ENCODE results near the gene EVX2. TPM values are rescaled to one million over a fixed set of nuclear protein-coding genes. Genes with fewer than 3 reads are reported as not detected.

Gene EVX2
- total RNA-seq, 1 donor: not detected

DNA sequence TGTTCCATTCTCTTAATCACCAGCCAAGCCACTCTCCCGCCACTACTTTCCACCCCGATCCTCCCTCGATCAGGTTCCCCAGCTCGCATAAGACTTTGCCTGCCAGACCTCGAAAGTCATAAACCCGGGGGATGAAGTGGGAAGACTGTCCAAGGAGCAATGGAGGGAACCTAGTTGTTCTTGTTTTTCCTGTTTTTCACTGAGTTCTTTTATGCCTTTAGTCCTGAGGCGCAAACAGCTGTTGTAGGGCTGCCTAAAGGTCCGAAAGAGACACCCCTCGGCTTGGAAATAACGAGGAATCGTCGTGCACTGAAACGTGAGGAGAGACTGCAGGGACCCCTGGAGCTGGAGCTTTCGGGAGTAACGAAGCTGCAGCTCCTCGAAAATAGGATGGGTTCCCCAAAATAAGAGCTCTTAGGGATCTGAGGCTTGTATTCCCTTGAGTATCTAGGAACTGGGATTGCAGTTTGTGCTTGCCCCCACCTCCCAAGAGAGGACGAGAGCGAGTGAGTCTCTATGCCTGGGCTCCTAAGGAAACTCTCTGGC lies 14.1 kb upstream of the EVX2 start:
- no peak for DNase-seq (ENCODE audit: low read depth in 2 of 3, low spot score in 2 of 3)

DNA sequence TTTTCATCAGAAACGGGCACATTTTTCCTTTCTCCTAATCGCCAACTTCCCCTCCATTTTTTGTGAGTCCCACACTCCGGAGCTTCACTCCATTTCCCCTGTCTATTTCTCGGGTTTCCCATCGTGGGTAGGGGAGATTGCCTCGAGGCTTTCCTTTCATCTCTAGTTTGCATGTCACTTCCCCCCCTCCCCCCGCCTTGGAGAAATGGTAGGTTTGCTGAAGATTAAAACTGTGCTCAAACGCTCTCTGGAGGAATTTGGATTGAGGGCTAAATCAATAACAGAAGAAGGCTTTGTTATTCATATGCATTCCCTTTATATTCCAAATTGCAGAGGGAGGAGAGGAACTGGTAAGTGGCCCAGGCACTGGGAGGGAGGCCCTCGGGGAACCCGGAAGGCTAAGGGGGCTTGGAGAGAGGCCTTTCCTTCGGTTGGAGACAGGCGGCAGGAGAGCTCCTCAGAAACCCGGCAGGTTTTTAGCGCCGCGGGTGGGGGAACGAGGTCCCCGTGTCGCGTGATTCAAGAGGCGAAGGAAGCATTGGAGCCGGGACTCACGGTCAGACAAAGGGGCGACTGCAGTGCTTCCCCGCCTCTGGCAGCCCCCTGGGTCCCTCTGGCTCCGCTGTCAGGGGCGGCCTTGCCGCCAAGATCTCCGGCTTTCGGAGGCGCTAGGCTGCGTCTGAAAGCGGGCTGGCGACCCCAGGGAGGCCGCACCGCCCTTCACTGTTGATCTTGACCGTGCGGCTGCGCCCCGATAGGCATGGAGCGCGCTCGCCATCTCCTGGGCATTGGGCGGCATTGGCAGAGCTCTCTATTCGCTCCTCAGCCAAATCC lies 13.4 kb upstream of the EVX2 start:
- DNase-seq (ENCODE audit: low read depth in 2 of 3, low spot score in 2 of 3): peak in 2 of 3 donors; percentile 80

DNA sequence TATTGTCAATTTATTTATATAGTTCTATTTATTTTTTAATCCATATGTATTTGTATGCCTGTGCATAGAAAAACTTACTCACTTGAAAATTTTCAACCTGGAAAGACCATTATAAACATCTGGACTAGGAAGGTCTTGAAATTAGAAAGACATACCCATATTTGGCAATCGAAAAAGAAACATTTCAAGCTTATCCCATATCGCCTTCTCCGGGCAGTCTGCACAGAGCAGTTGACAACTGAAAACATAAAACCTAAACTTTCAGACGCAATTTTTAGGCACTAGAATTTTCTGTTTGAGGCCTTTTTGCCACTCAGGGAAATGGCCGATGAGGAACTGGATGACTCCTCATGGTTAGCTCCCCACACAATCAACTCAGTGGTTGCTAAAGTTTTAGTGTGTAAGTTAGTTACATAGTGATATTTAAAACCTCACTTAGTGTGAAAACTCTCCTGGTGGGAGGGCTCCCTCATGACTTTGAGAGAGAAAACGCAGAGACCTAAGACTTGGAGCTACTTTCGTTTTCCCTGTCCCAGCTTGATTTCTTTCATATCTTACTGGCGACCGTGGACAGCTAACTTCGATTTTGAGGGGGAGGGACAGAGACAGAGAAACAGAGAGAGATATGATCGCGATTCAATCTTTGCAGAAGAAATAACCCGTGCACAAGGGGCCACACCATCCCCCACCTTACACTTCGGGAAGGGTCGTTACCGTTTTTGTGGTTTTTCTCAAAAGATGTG lies 12.7 kb upstream of the EVX2 start:
- DNase-seq (ENCODE audit: low read depth in 2 of 3, low spot score in 2 of 3): peak in 1 of 3 donors; percentile 56

DNA sequence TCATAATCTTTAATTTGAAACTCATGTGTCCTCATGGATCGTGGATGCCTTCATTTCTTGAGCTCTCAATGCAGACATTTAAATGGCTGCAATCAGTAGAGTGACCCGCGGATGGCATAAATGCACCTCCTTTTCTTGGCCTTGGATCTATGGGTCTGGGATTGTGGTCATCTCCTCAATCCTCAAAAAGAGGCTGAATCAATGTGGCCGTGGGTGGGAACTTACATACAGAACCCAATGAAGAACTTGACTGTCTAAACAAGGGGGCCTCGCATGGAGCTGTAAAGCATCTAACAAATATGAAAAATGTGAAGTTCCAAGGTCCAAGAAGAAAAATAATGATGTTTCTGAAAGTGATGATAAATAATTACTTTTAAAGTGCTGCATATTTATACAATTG lies 11.7 kb upstream of the EVX2 start:
- DNase-seq (ENCODE audit: low read depth in 2 of 3, low spot score in 2 of 3): no peak

DNA sequence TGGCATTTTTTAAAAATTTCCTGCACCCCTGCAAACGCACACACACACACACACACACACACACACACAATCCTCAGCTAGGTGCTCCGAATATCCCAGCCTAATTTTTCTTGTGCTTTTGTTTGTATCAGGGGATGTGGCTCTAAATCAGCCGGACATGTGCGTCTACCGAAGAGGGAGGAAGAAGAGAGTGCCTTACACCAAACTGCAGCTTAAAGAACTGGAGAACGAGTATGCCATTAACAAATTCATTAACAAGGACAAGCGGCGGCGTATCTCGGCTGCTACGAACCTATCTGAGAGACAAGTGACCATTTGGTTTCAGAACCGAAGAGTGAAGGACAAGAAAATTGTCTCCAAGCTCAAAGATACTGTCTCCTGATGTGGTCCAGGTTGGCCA lies 10.6 kb upstream of the EVX2 start:
- DNase-seq (ENCODE audit: low read depth in 2 of 3, low spot score in 2 of 3): no peak

DNA sequence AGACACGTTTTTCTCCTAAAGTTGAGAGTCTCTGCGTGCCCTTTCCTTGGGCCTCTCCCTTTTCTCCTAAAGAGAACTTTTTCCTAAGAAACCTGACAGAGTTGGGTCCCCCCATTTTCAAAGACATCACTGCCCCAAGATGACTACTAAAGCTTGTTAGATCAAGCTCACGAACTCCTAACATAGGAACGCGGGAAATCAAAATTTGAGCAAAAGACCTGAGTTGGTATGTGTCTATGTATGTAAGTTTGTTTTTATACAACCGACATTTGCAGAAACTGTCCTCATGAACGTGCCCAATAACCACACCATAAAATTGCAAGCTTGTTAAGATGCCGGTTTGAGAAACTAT lies 10.1 kb upstream of the EVX2 start:
- no peak for DNase-seq (ENCODE audit: low read depth in 2 of 3, low spot score in 2 of 3)

DNA sequence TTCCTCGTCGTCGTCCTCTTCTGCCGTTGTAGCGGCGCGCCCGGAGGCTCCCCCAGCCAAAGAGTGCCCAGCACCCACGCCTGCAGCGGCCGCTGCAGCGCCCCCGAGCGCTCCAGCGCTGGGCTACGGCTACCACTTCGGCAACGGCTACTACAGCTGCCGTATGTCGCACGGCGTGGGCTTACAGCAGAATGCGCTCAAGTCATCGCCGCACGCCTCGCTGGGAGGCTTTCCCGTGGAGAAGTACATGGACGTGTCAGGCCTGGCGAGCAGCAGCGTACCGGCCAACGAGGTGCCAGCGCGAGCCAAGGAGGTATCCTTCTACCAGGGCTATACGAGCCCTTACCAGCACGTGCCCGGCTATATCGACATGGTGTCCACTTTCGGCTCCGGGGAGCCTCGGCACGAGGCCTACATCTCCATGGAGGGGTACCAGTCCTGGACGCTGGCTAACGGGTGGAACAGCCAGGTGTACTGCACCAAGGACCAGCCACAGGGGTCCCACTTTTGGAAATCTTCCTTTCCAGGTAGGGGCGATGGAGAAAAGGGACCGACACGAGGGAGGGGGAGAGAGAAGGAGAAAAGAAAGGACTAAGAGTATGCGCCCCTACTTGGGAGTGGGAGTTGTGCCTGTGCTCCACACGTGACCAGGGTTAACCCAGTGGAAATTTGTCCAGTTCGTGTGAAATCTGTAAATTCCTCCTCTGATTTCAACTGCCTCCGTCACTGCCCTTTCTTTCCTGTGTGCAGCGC lies 9.6 kb upstream of the EVX2 start:
- DNase-seq (ENCODE audit: low read depth in 2 of 3, low spot score in 2 of 3): no peak

DNA sequence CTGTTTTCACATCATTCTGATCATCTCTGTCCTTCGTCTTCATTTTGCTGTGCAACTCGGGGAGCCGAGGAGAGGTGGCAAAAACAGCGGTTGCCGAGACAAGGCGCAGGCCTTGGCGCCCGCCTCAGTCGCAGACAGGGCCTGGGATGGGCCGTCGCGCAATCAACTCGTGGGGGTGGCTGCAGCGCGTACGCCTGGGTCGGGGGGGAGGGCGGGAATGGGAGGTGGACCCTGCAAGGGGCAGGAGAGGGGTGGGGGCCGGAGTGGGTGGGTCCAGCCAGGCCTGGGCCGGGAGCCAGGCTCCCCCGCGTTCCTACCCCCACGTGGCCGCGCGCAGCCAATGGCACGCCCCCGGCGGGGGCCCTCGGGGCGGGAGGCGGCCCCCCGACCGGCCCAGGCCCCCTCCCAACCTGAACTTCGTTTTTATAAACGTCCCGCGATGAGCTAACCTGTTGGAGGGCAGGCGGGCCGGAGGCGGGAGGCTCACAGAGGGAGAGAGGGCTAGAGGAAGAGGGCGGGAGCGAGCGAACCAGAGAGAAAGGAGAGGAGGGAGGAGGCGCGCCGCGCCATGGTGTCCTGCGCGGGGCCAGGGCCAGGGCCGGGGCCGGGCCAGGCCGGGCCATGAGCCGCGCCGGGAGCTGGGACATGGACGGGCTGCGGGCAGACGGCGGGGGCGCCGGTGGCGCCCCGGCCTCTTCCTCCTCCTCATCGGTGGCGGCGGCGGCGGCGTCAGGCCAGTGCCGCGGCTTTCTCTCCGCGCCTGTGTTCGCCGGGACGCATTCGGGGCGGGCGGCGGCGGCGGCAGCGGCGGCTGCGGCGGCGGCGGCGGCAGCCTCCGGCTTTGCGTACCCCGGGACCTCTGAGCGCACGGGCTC lies 8.7 kb upstream of the EVX2 start, which contains the start of gene HOXD13:
Gene HOXD13 (plus strand): TSS at position 452 of the 875 bp plus-strand sequence. CDS start 170 bp downstream, at position 622.
- no peak for DNase-seq (ENCODE audit: low read depth in 2 of 3, low spot score in 2 of 3)

DNA sequence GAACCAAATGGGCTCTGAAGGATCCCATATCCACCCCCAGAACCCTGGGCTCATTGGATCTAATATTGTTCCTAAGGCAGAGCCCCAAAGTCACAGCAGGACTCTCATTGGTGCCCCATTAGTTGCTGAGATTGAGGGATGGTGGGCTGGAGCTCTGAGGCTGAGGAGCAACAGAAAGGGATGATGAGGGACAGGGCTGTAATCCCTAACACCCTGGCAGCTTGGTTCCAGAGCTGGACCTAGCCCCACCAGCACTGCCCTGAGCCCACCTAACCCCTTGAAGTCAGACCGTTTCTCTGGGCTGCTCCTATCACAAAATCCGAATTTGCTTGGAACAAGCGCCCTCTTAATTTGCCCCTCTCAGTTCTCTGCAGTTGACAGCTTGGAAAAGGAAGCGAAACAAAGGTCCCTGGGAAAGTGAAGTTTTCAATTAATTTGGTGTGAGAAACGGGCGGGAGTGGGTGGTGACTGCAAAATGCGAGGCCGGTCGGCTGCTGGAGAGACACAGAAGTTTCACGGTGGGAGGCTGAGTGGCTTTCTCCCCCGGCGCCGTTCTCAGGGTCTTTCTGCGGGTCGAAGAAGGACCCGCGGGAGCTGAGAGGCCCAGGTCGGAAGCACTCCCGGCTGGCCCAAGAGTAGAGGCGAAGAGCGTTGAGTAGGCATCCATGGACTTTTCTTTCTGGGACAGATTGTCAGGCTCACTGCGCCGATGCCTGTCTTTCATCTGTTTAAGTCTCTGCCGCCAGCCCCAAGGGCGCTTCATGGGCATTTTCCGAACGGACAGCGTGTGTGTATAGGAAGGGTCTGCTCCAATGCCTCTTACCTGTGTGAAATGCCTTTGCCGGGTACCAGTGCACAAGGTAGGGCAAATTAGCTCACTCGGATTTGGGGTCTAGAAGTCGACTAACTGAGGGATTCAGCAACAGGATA lies 7.8 kb upstream of the EVX2 start:
- no peak for DNase-seq (ENCODE audit: low read depth in 2 of 3, low spot score in 2 of 3)

DNA sequence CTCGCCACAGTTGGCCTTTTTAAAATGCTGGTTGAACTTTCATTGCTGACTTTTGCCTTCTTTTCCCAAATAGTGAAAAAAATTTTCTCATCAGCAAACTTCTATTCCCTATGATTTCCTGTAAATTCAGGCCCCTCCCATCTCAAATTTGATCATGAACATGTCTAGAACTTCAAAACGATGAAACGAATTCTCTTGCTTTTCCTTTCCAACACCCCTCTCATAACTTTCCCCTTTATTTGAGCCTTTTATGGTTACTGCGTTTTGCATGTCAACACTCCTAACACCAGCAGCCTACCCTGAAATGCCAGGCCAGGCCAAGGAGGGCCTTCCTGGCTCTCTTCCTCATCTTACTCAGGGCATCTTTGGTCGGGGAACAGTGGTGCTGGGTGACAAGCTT lies 7.1 kb upstream of the EVX2 start:
- no peak for DNase-seq (ENCODE audit: low read depth in 2 of 3, low spot score in 2 of 3)

DNA sequence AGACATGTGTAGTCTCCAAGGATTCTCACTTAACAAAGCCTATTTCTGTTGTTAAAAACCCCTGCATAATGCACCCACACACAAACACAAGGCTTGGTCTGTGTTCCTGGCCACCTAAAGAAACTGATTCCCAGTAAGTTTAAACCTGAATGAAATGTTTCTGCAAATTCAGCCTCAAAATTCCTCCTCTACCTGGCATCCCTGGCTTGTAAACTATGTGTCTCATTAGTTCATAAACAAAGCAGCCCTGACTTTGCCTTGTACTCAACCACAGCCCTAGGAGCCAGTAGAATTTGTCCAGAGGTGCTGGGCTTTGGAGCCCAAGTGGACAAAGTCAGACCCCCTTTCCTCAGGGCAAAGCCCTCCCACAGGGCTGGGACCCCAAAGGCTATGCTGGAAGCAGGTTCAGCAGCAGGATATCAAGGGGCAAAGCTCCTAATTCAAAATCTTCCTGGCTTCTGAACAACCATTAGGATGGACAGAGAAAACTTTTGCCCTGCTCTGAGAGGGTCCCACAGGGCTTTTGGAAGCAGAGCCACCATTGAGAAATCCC lies 6.2 kb upstream of the EVX2 start:
- no peak for DNase-seq (ENCODE audit: low read depth in 2 of 3, low spot score in 2 of 3)

DNA sequence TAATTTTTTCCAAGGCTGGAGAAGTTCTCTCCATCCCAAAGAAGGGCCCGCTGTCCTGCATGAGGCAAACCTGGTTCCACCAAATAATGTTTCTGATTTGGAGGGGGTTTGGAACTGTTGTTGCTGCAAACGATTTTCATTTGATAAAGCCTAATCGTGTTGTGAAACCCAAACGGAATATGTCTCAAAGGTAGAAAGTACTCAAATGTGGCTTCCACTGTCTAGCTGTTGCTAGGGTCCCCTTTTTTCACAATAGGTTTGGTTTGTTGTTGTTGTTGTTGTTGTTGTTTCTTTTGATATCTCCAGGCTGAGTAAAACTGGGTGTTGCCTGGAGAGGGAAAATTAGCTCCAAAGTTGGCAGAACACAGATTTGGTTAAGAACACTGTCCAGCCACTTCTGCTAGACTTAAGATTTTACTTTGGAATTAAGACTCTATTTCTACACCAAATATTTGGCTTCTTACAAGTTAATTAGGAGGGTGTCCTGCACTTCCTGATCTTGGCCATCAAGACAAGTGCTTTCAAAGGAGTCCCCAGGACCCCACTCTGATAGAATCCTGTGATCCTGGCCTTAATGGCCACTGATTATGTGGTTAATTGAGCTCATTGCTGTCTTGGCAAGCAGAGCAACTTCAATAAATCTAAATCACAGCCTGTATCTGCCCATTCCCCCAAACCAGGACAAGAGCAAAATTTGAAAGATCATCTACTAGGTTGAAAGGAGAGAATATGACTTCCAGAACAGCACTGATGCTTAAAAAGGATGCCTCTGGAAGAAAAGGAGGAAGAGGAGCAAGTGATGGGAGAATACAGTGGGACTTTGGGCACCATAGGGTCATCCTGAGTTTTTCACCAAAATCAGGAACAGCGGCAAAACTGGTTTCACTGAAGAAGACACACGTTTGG lies 5.4 kb upstream of the EVX2 start:
- no peak for DNase-seq (ENCODE audit: low read depth in 2 of 3, low spot score in 2 of 3)

DNA sequence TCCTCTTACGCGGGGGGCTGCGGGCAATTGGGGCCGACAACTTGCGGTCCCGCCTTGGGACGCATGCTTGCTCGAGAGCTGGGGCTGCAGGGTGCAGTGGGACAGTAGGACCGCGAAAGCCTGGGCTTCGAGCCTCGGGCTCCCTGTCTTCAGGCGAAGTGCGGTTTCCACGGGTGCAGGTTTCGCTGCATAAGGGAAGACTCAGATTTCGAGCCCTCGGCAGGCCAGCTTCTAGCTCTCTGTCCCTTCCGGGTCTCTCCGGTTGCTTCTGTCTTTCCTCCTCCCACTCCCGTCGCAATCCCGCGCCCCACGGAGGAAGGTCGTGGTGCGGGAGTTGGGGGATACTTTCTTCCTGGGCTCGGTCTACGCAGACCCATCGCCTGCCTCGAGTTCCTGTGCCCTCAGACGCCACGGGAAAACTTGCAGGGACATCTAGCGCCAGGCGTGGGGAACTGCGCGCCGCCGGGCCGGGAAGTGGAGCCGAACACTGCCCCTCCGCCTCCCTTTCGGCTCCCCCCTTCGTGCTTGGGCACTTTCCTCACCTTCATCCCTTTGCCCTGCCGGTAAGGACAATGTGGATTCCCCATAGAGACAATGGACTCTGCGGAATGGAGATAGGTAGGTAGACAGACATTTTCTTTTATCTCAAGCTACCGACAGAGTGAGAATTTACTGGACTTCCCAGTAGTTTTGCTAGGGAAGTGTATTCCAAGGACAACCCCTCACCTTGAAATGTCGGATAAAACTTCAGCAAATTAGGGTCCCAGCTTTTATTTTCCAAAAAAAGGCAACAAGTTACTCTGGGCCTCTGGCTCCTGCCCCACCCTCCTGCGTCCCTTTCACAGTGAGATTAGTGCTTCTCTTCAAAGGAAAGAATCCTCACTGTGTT lies 4.5 kb upstream of the EVX2 start:
- DNase-seq (ENCODE audit: low read depth in 2 of 3, low spot score in 2 of 3): no peak

DNA sequence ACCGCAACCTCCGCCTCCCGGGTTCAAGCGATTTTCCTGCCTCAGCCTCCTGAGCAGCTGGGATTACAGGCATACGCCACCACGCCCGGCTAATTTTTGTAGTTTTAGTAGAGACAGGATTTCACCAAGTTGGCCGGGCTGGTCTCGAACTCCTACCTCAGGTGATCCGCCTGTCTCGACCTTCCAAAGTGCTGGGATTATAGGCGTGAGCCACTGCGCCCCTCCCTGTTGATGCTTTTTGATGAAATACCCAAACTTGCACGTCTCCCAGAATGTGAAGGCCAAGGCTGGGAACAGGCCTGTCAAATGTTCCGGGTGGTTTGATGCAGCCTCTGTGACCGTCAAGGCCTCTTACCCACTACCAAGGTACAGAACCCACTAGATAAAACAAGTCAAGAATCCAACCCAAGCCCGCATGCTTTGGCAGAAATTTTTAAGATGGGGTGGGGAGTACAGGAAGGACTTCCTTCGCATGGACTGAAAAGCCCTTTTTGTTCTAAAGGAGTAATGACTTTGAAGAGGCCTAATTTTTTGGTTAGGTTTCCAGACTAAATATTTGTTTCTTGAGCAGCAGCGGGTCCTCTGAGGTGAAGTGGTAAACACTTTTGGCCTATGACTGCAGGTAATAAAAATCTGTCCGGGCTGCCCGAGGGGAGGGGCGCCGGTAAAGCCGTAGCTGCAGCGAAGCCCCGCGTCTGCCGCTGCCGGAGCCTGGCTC lies 3.7 kb upstream of the EVX2 start:
- no peak for DNase-seq (ENCODE audit: low read depth in 2 of 3, low spot score in 2 of 3)

DNA sequence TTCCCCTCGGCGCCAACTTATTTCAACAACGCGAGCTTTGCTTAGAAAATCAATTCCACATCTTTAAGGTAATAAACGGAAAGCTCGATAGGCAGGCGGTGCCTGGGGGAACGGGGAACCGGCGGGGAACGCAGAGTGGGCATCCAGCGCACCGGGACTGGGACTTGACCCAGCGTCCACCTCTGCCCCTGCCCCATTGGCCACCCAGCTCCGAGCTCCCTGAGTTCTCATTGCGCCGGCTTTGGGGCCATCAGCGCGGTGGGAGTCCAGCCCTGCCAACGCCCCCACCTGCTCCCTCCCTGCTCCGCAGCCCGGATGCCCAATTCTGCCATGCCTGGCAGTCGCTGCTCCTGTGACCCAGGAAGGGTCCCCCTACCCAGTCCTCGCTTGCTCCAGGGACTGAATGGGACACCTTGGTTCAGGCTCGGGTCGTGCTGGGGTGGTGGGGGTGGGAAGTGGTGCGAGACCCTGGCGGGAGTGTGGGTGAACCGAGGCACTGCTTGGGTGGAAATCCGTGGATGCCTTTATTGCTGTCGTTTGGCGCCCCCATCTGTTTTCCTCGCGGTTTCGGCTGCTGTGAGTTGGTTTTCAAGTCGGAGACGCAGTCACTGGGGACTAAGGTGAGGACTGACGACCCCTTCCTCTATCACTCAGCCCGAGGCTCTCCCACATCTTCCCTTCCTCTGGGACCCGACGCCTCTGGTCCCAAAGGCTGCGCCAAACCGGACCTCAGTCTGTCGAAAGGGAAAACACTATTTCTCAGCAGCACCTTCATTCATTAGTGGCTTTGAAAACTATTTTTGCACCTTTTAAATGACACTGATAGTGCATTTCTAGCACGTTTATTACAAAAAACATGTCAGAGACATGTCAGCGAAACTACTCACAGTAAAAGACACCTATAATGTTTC lies 2.4 kb upstream of the EVX2 start:
- DNase-seq (ENCODE audit: low read depth in 2 of 3, low spot score in 2 of 3): no peak

All from hematopoietic multipotent progenitor cell (in vitro differentiated cells).